Left renal pelvis (tissue), 4 donors: ENCODE results near the gene NUDT8. TPM values are rescaled to one million over a fixed set of nuclear protein-coding genes. Genes with fewer than 3 reads are reported as not detected.
A peak's percentile ranks its signal among the peaks of the same experiment; 100 is the strongest.
"Not testable (repeated sequence)": the region's sequence is repeated elsewhere in the genome, so short reads cannot be mapped to it uniquely, and the experiment has no call there.

Source experiments
- DNase-seq, 4 donors: peaks; one replicate each; pipeline ENCODE4 v3.0.0-alpha.2; 2013; ENCODE audit warnings: low read depth in 4 of 4, low spot score in 3 of 4
- polyA plus RNA-seq, 4 donors: library from polyadenylated mRNA; unstranded; fragments of 120-200 nt; gene quantifications; one replicate each; pipeline ENCODE4 v1.2.1, GENCODE V29; 2013; ENCODE audit not compliant: insufficient read length in 4 of 4

The NUDT8 gene
- polyA plus RNA-seq, 4 donors, result 3.6 to 10.1 (median 4.1) TPM

- peak; percentile 89 to 93 (median 90) for DNase-seq
Observed at GRCh38 chr11:67630228-67630942, 648 bp upstream of the NUDT8 start.

GRCh38 chr11:67628710-67629385, 889 bp downstream of the NUDT8 start:
- no peak for DNase-seq

GRCh38 chr11:67627812-67628624, 1.7 kb downstream of the NUDT8 start:
- DNase-seq, result no peak

- no peak for DNase-seq
Observed at GRCh38 chr11:67627441-67627811, 2.3 kb downstream of the NUDT8 start.

GRCh38 chr11:67626970-67627369, 2.8 kb downstream of the NUDT8 start:
- DNase-seq, result no peak

- not testable (repeated sequence) for DNase-seq
Observed at GRCh38 chr11:67626131-67626833, 3.5 kb downstream of the NUDT8 start.

- DNase-seq, result not testable (repeated sequence)
Observed at GRCh38 chr11:67623795-67624194, 5.9 kb downstream of the NUDT8 start.

- not testable (repeated sequence) for DNase-seq
Observed at GRCh38 chr11:67622905-67623304, 6.8 kb downstream of the NUDT8 start.

GRCh38 chr11:67621928-67622327, 7.8 kb downstream of the NUDT8 start:
- DNase-seq, result not testable (repeated sequence)

- not testable (repeated sequence) for DNase-seq
Observed at GRCh38 chr11:67620621-67621020, 9.1 kb downstream of the NUDT8 start.

GRCh38 chr11:67619683-67620618, 9.8 kb downstream of the NUDT8 start:
- DNase-seq, result not testable (repeated sequence)

GRCh38 chr11:67618901-67619659, 10.7 kb downstream of the NUDT8 start:
- DNase-seq, result not testable (repeated sequence)

- DNase-seq, result no peak
Observed at GRCh38 chr11:67617243-67617953, 12.3 kb downstream of the NUDT8 start.

GRCh38 chr11:67616431-67617242, 13.1 kb downstream of the NUDT8 start:
- no peak for DNase-seq

GRCh38 chr11:67615728-67616430, 13.9 kb downstream of the NUDT8 start:
- DNase-seq, result no peak
